ENCODE measurements around the gene PIGT. TPM values are rescaled to one million over a fixed set of nuclear protein-coding genes. Genes with fewer than 3 reads are reported as not detected.

The PIGT gene
- total and polyA plus RNA-seq, 10 of the 15 experiments (the other 5 are each of a cell fraction or from before 2014, with no cell fraction given), result 18.6 to 66.0 (median 35.3) TPM

DNA sequence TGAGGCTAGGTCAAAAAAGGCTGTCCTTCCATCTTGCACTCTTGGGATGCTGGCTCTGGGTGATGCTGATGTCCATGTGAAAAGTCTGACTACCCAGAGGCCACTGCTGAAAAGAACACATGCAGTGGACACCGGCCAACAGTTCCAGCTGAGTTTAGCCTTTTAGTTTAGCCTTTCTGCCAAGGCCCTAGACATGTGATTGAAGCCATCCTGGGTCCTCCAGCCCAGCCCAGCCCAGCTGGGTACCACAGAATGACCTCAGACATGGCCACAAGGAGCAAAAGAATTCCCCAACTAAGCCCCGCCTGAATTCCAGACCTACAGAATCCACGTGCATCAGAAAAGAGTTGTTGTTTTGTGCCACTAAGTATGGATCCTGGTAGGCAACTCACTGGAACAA lies 17.4 kb downstream of the PIGT start:
- RAD21 ChIA-PET (ENCODE audit: unreplicated experiment), result interaction anchor here (1.2 to 2.0 kb wide), 3 partner anchors 60 to 70 kb away, joined by 3 to 8 read pairs (median 8); partner anchors contain the start of gene SYS1
- WGBS (ENCODE audit: insufficient coverage, insufficient replicate concordance, low lambda C conversion rate, missing lambda C conversion rate), result 74% methylated on average over 3 of the region's 3 CpGs
- in situ Hi-C loops (cut with MboI), result no loop called here

DNA sequence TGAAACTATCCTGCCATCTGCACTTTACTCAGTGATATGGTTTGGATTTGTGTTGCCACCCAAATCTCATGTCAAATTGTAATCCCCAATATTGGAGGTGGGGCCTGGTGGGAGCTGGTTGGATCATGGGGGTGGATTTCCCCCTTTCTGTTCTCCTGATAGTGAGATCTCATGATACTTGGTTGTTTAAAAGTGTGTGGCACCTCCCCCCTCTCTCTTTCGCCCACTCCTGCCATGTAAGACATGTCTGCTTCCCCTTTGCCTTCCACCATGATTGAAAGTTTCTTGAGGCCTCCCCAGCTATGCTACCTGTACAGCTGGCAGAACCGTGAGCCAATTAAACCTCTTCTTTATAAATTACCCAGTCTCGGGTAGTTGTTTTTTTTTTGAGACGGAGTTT lies 18.0 kb downstream of the PIGT start:
- Histone ChIP-seq H2AFZ (ENCODE audit: control insufficient read depth, low read depth, low read length) (no peak overlapping the region), H4K20me1 (ENCODE audit: control insufficient read depth, insufficient read depth) (no peaks in the 10 kb centered on the region), H3K27ac (ENCODE audit: control insufficient read depth, insufficient read depth) (no peak overlapping the region), H3K9ac (ENCODE audit: control insufficient read depth, insufficient read depth, low read length) (no peak overlapping the region), H3K36me3 (ENCODE audit: control insufficient read depth in 2 of 2, insufficient read depth in 2 of 2, low read length in 1 of 2) (no peaks in the 10 kb centered on the region), H3K9me3 (replicated peaks; ENCODE audit: control insufficient read depth, insufficient read depth, low read length) (no peaks in the 10 kb centered on the region; the same call in 2 of the 3 replicates), H3K4me1 (ENCODE audit: control insufficient read depth, insufficient read depth, low read length) (peaks cover 18% of the 10 kb centered on the region), H3K4me3 (no peak overlapping the region), H3K4me2 (ENCODE audit: control insufficient read depth, insufficient read depth) (no peak overlapping the region), H3K27me3 (replicated peaks in 1 of 2; ENCODE audit: control insufficient read depth in 2 of 2, insufficient read depth in 2 of 2, low read length in 1 of 2) (no peaks in the 10 kb centered on the region), H3K79me2 (ENCODE audit: control insufficient read depth, insufficient read depth, low read length) (no peaks in the 10 kb centered on the region)
- ChIA-PET CTCF (interaction anchor here (0.6 to 13.9 kb wide), 6 partner anchors 16 to 179 kb away, joined by 3 to 685 read pairs (median 38); partner anchors contain the start of genes DBNDD2, PIGT and SYS1), POLR2A (interaction anchor here (0.7 kb wide), 1 partner anchor 60 kb away, joined by 4 read pairs; no protein-coding TSS in a partner anchor), SMC1A (ENCODE audit: uncharacterized antibody, unreplicated experiment) (interaction anchor here (0.7 to 10.5 kb wide), 3 partner anchors 66 to 115 kb away, joined by 3 to 440 read pairs (median 3); partner anchors contain the start of genes SYS1 and TP53TG5), RAD21 (ENCODE audit: unreplicated experiment) (interaction anchor here (7.1 kb wide), 1 partner anchor 67 kb away, joined by 394 read pairs; the partner anchor contains the start of gene SYS1)
- intact Hi-C loops (cut with micrococcal nuclease; ENCODE audit: unreplicated experiment), result loop anchor here (2.0 kb wide), 1 partner anchor 17 kb away; the partner anchor contains the start of gene PIGT
- TF ChIP-seq, protein P1, sequence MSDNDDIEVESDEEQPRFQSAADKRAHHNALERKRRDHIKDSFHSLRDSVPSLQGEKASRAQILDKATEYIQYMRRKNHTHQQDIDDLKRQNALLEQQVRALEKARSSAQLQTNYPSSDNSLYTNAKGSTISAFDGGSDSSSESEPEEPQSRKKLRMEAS (IDR thresholded peaks at IDR 0.05; ENCODE audit: low read depth, low read length), result no peak
- TF ChIP-seq SREBF1 (IDR thresholded peaks at IDR 0.05; ENCODE audit: low read length) (no peak), MYB (IDR thresholded peaks at IDR 0.05; ENCODE audit: borderline replicate concordance, low read depth, low read length) (no peak), CHD2 (IDR thresholded peaks at IDR 0.05; ENCODE audit: borderline replicate concordance, low read depth, low read length) (no peak), SMC3 (IDR thresholded peaks at IDR 0.05; ENCODE audit: borderline replicate concordance, low read length) (no peak), JUNB (IDR thresholded peaks at IDR 0.05) (no peak)
- TF ChIP-seq, protein P2, sequence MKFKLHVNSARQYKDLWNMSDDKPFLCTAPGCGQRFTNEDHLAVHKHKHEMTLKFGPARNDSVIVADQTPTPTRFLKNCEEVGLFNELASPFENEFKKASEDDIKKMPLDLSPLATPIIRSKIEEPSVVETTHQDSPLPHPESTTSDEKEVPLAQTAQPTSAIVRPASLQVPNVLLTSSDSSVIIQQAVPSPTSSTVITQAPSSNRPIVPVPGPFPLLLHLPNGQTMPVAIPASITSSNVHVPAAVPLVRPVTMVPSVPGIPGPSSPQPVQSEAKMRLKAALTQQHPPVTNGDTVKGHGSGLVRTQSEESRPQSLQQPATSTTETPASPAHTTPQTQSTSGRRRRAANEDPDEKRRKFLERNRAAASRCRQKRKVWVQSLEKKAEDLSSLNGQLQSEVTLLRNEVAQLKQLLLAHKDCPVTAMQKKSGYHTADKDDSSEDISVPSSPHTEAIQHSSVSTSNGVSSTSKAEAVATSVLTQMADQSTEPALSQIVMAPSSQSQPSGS (IDR thresholded peaks at IDR 0.05; ENCODE audit: low read length), result no peak
- ATAC-seq (no peak), FAIRE-seq (no peak), DNase-seq (ENCODE audit: low read depth, low spot score) (no peak)
- no TSS peak for BruUV-seq (replicated peaks)
- 98% methylated on average over 4 of the region's 4 CpGs for WGBS (ENCODE audit: insufficient coverage, insufficient replicate concordance, low lambda C conversion rate, missing lambda C conversion rate)
- in situ Hi-C loops (cut with MboI), result no loop called here

More for the DNA sequence above, 17.4 kb downstream of the PIGT start:
- Histone ChIP-seq H4K20me1 (ENCODE audit: control insufficient read depth, insufficient read depth) (no peaks in the 10 kb centered on the region), H3K4me3 (no peak overlapping the region), H3K36me3 (ENCODE audit: control insufficient read depth in 2 of 2, insufficient read depth in 2 of 2, low read length in 1 of 2) (no peaks in the 10 kb centered on the region), H3K27ac (ENCODE audit: control insufficient read depth, insufficient read depth) (no peak overlapping the region), H3K9me3 (replicated peaks; ENCODE audit: control insufficient read depth, insufficient read depth, low read length) (no peaks in the 10 kb centered on the region; the same call in 2 of the 3 replicates), H3K4me2 (ENCODE audit: control insufficient read depth, insufficient read depth) (no peak overlapping the region), H2AFZ (ENCODE audit: control insufficient read depth, low read depth, low read length) (no peak overlapping the region), H3K4me1 (ENCODE audit: control insufficient read depth, insufficient read depth, low read length) (peaks cover 18% of the 10 kb centered on the region), H3K9ac (ENCODE audit: control insufficient read depth, insufficient read depth, low read length) (no peak overlapping the region), H3K27me3 (replicated peaks in 1 of 2; ENCODE audit: control insufficient read depth in 2 of 2, insufficient read depth in 2 of 2, low read length in 1 of 2) (no peaks in the 10 kb centered on the region), H3K79me2 (ENCODE audit: control insufficient read depth, insufficient read depth, low read length) (no peaks in the 10 kb centered on the region)
- ATAC-seq, result no peak
- ChIA-PET SMC1A (ENCODE audit: uncharacterized antibody, unreplicated experiment) (interaction anchor here (10.5 kb wide), 1 partner anchor 65 kb away, joined by 440 read pairs; the partner anchor contains the start of genes SYS1 and TP53TG5), CTCF (interaction anchor here (0.6 to 13.9 kb wide), 4 partner anchors 15 to 65 kb away, joined by 3 to 685 read pairs (median 78); partner anchors contain the start of genes PIGT and SYS1), POLR2A (no interaction called here)
- DNase-seq (ENCODE audit: low read depth, low spot score), result no peak
- intact Hi-C loops (cut with micrococcal nuclease; ENCODE audit: unreplicated experiment), result loop anchor here (2.0 kb wide), 1 partner anchor 17 kb away; the partner anchor contains the start of gene PIGT
- BruUV-seq (replicated peaks), result no TSS peak
- FAIRE-seq, result no peak
- TF ChIP-seq PAX5 (IDR thresholded peaks at IDR 0.05; ENCODE audit: borderline replicate concordance, low read depth, low read length) (no peak), TARDBP (IDR thresholded peaks at IDR 0.05; ENCODE audit: borderline replicate concordance) (no peak), IRF4 (IDR thresholded peaks at IDR 0.05; ENCODE audit: low read depth, low read length) (no peak), RCOR1 (conservative IDR thresholded peaks at IDR 0.05; ENCODE audit: low read depth, low read length) (no peak), ATF7 (IDR thresholded peaks at IDR 0.05; ENCODE audit: low read depth) (no peak), BMI1 (IDR thresholded peaks at IDR 0.05; ENCODE audit: borderline replicate concordance) (no peak)
- TF ChIP-seq, protein P3, sequence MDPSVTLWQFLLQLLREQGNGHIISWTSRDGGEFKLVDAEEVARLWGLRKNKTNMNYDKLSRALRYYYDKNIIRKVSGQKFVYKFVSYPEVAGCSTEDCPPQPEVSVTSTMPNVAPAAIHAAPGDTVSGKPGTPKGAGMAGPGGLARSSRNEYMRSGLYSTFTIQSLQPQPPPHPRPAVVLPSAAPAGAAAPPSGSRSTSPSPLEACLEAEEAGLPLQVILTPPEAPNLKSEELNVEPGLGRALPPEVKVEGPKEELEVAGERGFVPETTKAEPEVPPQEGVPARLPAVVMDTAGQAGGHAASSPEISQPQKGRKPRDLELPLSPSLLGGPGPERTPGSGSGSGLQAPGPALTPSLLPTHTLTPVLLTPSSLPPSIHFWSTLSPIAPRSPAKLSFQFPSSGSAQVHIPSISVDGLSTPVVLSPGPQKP (IDR thresholded peaks at IDR 0.05; ENCODE audit: low read depth, low read length), result no peak
